Caco-2 (cell line): ENCODE measurements around the gene APRT. TPM values are rescaled to one million over a fixed set of nuclear protein-coding genes. Genes with fewer than 3 reads are reported as not detected.

Experiments used
- BruUV-seq: library from RNA; stranded (reverse); fragments of 400-500 nt; replicated peaks from 2 replicates; lab custom pipeline; 2021; lab: Mats Ljungman, UMichigan
- CTCF ChIA-PET: fragments of 300-600 bp; sonication (Branson Sonifier 250); formaldehyde crosslinking; loops from one replicate; lab custom pipeline; 2022; ENCODE audit warnings: antibody characterized with exemption; lab: Charles Lee
- POLR2A ChIA-PET: fragments of 300-600 bp; sonication (Branson Sonifier 250); formaldehyde crosslinking; loops from one replicate; lab custom pipeline; 2022; ENCODE audit warnings: antibody characterized with exemption; lab: Charles Lee
- DNase-seq, 2 experiments: peaks; one replicate each; pipeline versions ENCODE4 v3.0.0 to v3.0.0-alpha.2; 2020 to 2022
- H3K27me3 ChIP-seq: replicated peaks from 2 replicates; pipeline ENCODE4 v1.6.0; 2011; ENCODE audit warnings: low read length; ENCODE audit not compliant: control insufficient read depth, insufficient read depth
- H3K36me3 ChIP-seq: 2 replicates; pipeline ENCODE4 v1.5.1; 2011; ENCODE audit warnings: low read length; ENCODE audit not compliant: control insufficient read depth, insufficient read depth
- H3K4me1 ChIP-seq: fragments of 250-450 bp; sonication (Bioruptor Pico); 2 replicates; pipeline ENCODE4 v1.5.1; 2020; ENCODE audit warnings: mild to moderate bottlenecking
- H3K4me3 ChIP-seq: 2 replicates; pipeline ENCODE4 v1.5.1; 2011; ENCODE audit warnings: low read depth, mild to moderate bottlenecking, control low read depth, low read length
- H3K9me3 ChIP-seq: fragments of 250-450 bp; sonication (Bioruptor Pico); 2 replicates; pipeline ENCODE4 v1.5.1; 2020; ENCODE audit warnings: mild to moderate bottlenecking, moderate library complexity
- H3K27ac Mint-ChIP-seq: one replicate; pipeline ENCODE4 v1.8.0; 2022; ENCODE audit warnings: mixed read lengths; ENCODE audit not compliant: unreplicated experiment
- H3K27me3 Mint-ChIP-seq: one replicate; pipeline ENCODE4 v1.8.0; 2022; ENCODE audit warnings: mixed read lengths; ENCODE audit not compliant: insufficient read depth, unreplicated experiment
- H3K36me3 Mint-ChIP-seq: one replicate; pipeline ENCODE4 v1.8.0; 2022; ENCODE audit warnings: mild to moderate bottlenecking, mixed read lengths; ENCODE audit not compliant: insufficient read depth, unreplicated experiment
- H3K4me1 Mint-ChIP-seq: one replicate; pipeline ENCODE4 v1.8.0; 2022; ENCODE audit warnings: low read depth, mixed read lengths; ENCODE audit not compliant: unreplicated experiment
- H3K4me3 Mint-ChIP-seq: one replicate; pipeline ENCODE4 v1.8.0; 2022; ENCODE audit warnings: mild to moderate bottlenecking, moderate library complexity, mixed read lengths; ENCODE audit not compliant: unreplicated experiment
- H3K9me3 Mint-ChIP-seq: one replicate; pipeline ENCODE4 v1.8.0; 2022; ENCODE audit warnings: mixed read lengths; ENCODE audit not compliant: unreplicated experiment
- CTCF ChIP-seq, 2 experiments: fragments of 200-600 bp in 1 of 2; IDR thresholded peaks; 1 replicate in 1 of 2; 2 replicates in 1 of 2; pipeline versions ENCODE4 v1.5.1 to v1.8.0; 2011 to 2022; ENCODE audit warnings: antibody characterized with exemption in 1 of 2, control low read depth in 1 of 2, inconsistent platforms in 1 of 2, low read depth in 1 of 2, low read length in 1 of 2, mild to moderate bottlenecking in 1 of 2, moderate library complexity in 1 of 2; ENCODE audit not compliant: insufficient read depth in 1 of 2, severe bottlenecking in 1 of 2, unreplicated experiment in 1 of 2
- intact Hi-C: fragments of 100-400 bp; cut with micrococcal nuclease; formaldehyde crosslinking; loops from one replicate; pipeline ENCODE4 v1.10.0; 2022; ENCODE audit not compliant: unreplicated experiment
- total RNA-seq: library from RNA; stranded (reverse); gene quantifications from 2 replicates; pipeline ENCODE4 v1.2.3, GENCODE V29; 2022

The APRT gene
- total RNA-seq, 1 experiment from 2014 or later, result 251 TPM

GRCh38 chr16:88853325-88853941 is 41.7 kb upstream of the APRT start:
- no peak overlapping the region for H3K4me3 ChIP-seq
- Mint-ChIP-seq H3K27ac (no peak overlapping the region), H3K4me1 (peaks cover 17% of the 10 kb centered on the region), H3K9me3 (no peaks in the 10 kb centered on the region), H3K27me3 (no peaks in the 10 kb centered on the region), H3K4me3 (no peak overlapping the region), H3K36me3 (peaks cover 29% of the 10 kb centered on the region)
- H3K27me3 ChIP-seq, result no peaks in the 10 kb centered on the region
- BruUV-seq, result no TSS peak
- DNase-seq, result no peak
- no peaks in the 10 kb centered on the region for H3K9me3 ChIP-seq
- intact Hi-C loops, result no loop called here
- TF ChIP-seq CTCF (IDR thresholded peaks at IDR 0.05; ENCODE audit: insufficient read depth in 1 of 2, low read depth in 1 of 2, low read length in 1 of 2, severe bottlenecking in 1 of 2, unreplicated experiment in 1 of 2), result no peak
- H3K4me1 ChIP-seq, result peaks cover 11% of the 10 kb centered on the region
- ChIA-PET POLR2A (no interaction called here), CTCF (interaction anchor here (0.7 kb wide), 1 partner anchor 116 kb away, joined by 10 read pairs; no protein-coding TSS in a partner anchor)
- H3K36me3 ChIP-seq, result peaks cover 1% of the 10 kb centered on the region; the same call in 1 of the 2 replicates

GRCh38 chr16:88851616-88852015 is 39.9 kb upstream of the APRT start:
- peaks cover 1% of the 10 kb centered on the region; the same call in 1 of the 2 replicates for H3K36me3 ChIP-seq
- DNase-seq, result no peak
- peaks cover 17% of the 10 kb centered on the region for H3K36me3 Mint-ChIP-seq
- TF ChIP-seq CTCF (IDR thresholded peaks at IDR 0.05; ENCODE audit: insufficient read depth in 1 of 2, low read depth in 1 of 2, low read length in 1 of 2, severe bottlenecking in 1 of 2, unreplicated experiment in 1 of 2), result no peak
- POLR2A ChIA-PET, result interaction anchor here (0.7 kb wide), 1 partner anchor 187 kb away, joined by 3 read pairs; no protein-coding TSS in a partner anchor
- H3K27ac Mint-ChIP-seq, result no peak overlapping the region
- H3K4me3 Mint-ChIP-seq, result no peak overlapping the region
- H3K9me3 Mint-ChIP-seq, result no peaks in the 10 kb centered on the region
- CTCF ChIA-PET, result no interaction called here
- intact Hi-C loops, result no loop called here
- peaks cover 10% of the 10 kb centered on the region for H3K4me1 Mint-ChIP-seq
- no peaks in the 10 kb centered on the region for H3K27me3 Mint-ChIP-seq
- BruUV-seq, result no TSS peak
- H3K27me3 ChIP-seq, result no peaks in the 10 kb centered on the region
- no peak overlapping the region for H3K4me3 ChIP-seq
- no peaks in the 10 kb centered on the region for H3K9me3 ChIP-seq
- peaks cover 7% of the 10 kb centered on the region for H3K4me1 ChIP-seq

- H3K4me1 Mint-ChIP-seq, result peaks cover 7% of the 10 kb centered on the region
- H3K9me3 ChIP-seq, result no peaks in the 10 kb centered on the region
- H3K36me3 ChIP-seq, result peaks cover 1% of the 10 kb centered on the region; the same call in 1 of the 2 replicates
- CTCF ChIA-PET, result no interaction called here
- H3K27me3 Mint-ChIP-seq, result no peaks in the 10 kb centered on the region
- H3K36me3 Mint-ChIP-seq, result peaks cover 11% of the 10 kb centered on the region
- no peak for TF ChIP-seq CTCF (IDR thresholded peaks at IDR 0.05; ENCODE audit: insufficient read depth in 1 of 2, low read depth in 1 of 2, low read length in 1 of 2, severe bottlenecking in 1 of 2, unreplicated experiment in 1 of 2)
- BruUV-seq, result no TSS peak
- H3K4me3 ChIP-seq, result no peak overlapping the region
- H3K27ac Mint-ChIP-seq, result no peak overlapping the region
- no peaks in the 10 kb centered on the region for H3K9me3 Mint-ChIP-seq
- no peak for DNase-seq
- no peak overlapping the region for H3K4me3 Mint-ChIP-seq
- intact Hi-C loops, result no loop called here
- no peaks in the 10 kb centered on the region for H3K27me3 ChIP-seq
- POLR2A ChIA-PET, result interaction anchor here (0.7 kb wide), 1 partner anchor 186 kb away, joined by 3 read pairs; no protein-coding TSS in a partner anchor
- H3K4me1 ChIP-seq, result peaks cover 2% of the 10 kb centered on the region
Observed at GRCh38 chr16:88850531-88851199, 38.9 kb upstream of the APRT start.
